DOHH2 (cell line): ENCODE measurements around the gene ELMOD3.
"Not testable (repeated sequence)": the region's sequence is repeated elsewhere in the genome, so short reads cannot be mapped to it uniquely, and the experiment has no call there.

Source experiments
- H3F3A ChIP-seq: fragments of 200-600 bp; sonication (generic), shearing (Covaris generic); 2 replicates; pipeline ENCODE4 v1.6.0; 2016; ENCODE audit warnings: antibody characterized with exemption, mild to moderate bottlenecking; ENCODE audit not compliant: control insufficient read depth, insufficient read depth
- H3K27ac ChIP-seq: fragments of 200-600 bp; sonication (generic); 2 replicates; pipeline ENCODE4 v1.5.1; 2014; ENCODE audit warnings: low read depth, mild to moderate bottlenecking, low read length, moderate library complexity
- H3K27me3 ChIP-seq: fragments of 200-600 bp; sonication (generic); 2 replicates; pipeline ENCODE4 v1.6.1; 2014; ENCODE audit warnings: mild to moderate bottlenecking, low read length, mixed read lengths; ENCODE audit not compliant: control insufficient read depth
- H3K36me3 ChIP-seq: fragments of 200-600 bp; sonication (generic); 2 replicates; pipeline ENCODE4 v1.6.1; 2014; ENCODE audit warnings: mild to moderate bottlenecking, low read length, moderate library complexity, mixed read lengths; ENCODE audit not compliant: control insufficient read depth
- H3K4me1 ChIP-seq: fragments of 200-600 bp; sonication (generic); 2 replicates; pipeline ENCODE4 v1.6.1; 2014; ENCODE audit warnings: mild to moderate bottlenecking, low read length, mixed read lengths; ENCODE audit not compliant: control insufficient read depth
- H3K4me2 ChIP-seq: fragments of 200-600 bp; sonication (generic); 2 replicates; pipeline ENCODE4 v1.6.0; 2014; ENCODE audit warnings: mild to moderate bottlenecking, low read length, moderate library complexity
- H3K4me3 ChIP-seq: fragments of 200-600 bp; sonication (generic); 2 replicates; pipeline ENCODE4 v1.5.1; 2014; ENCODE audit warnings: mild to moderate bottlenecking, low read length, mixed read lengths
- H3K79me2 ChIP-seq: fragments of 200-600 bp; sonication (generic); 2 replicates; pipeline ENCODE4 v1.6.1; 2014; ENCODE audit warnings: mild to moderate bottlenecking, low read length, mixed read lengths; ENCODE audit not compliant: control insufficient read depth
- H3K9me2 ChIP-seq: fragments of 200-600 bp; sonication (generic); replicated peaks from 2 replicates; pipeline ENCODE4 v1.6.1; 2014; ENCODE audit warnings: mild to moderate bottlenecking, low read length, mixed read lengths; ENCODE audit not compliant: control insufficient read depth
- H3K9me3 ChIP-seq: fragments of 200-600 bp; sonication (generic); 2 replicates; pipeline ENCODE4 v1.6.1; 2014; ENCODE audit warnings: antibody characterized with exemption, low read length, mixed read lengths; ENCODE audit not compliant: control insufficient read depth, insufficient read depth
- H4K20me1 ChIP-seq: fragments of 200-600 bp; sonication (generic); 2 replicates; pipeline ENCODE4 v1.6.0; 2014; ENCODE audit warnings: low read depth, mild to moderate bottlenecking, antibody characterized with exemption, low read length, moderate library complexity; ENCODE audit not compliant: control insufficient read depth, insufficient read depth
- CTCF ChIP-seq: fragments of 200-600 bp; sonication (generic); IDR thresholded peaks from one replicate; pipeline ENCODE4 v1.5.1; 2014; ENCODE audit warnings: antibody characterized with exemption, mild to moderate bottlenecking, low read depth, low read length; ENCODE audit not compliant: poor library complexity, severe bottlenecking
- EZH2phosphoT487 ChIP-seq: fragments of 200-600 bp; sonication (generic); IDR thresholded peaks from 2 replicates; pipeline ENCODE4 v1.6.1; 2017; ENCODE audit warnings: borderline replicate concordance, mild to moderate bottlenecking, antibody characterized with exemption, low read length, moderate library complexity, mixed read lengths

ELMOD3 gene

GRCh38 chr2:85327822-85328617 lies 26.5 kb upstream of the ELMOD3 start, which contains the start of gene TGOLN2:
Gene TGOLN2, minus strand, starts transcription at chr2:85327989. Its CDS starts 27 bp downstream, at chr2:85327962.
- H3F3A ChIP-seq: no peaks in the 10 kb centered on the region
- H3K36me3 ChIP-seq: peaks cover 51% of the 10 kb centered on the region
- H3K9me2 ChIP-seq: no peaks in the 10 kb centered on the region
- peak within 1 kb of the TSS; percentile 83 for H3K27ac ChIP-seq
- H3K4me1 ChIP-seq: peaks cover 39% of the 10 kb centered on the region
- no peak for TF ChIP-seq CTCF
- TF ChIP-seq EZH2phosphoT487: no peak
- H3K4me2 ChIP-seq: peak within 1 kb of the TSS; percentile 92
- peaks cover 25% of the 10 kb centered on the region for H4K20me1 ChIP-seq
- peaks cover 58% of the 10 kb centered on the region for H3K79me2 ChIP-seq
- peak within 1 kb of the TSS; percentile 83 for H3K4me3 ChIP-seq
- no peaks in the 10 kb centered on the region for H3K9me3 ChIP-seq
- no peaks in the 10 kb centered on the region for H3K27me3 ChIP-seq

- H3K9me2 ChIP-seq: no peaks in the 10 kb centered on the region
- H3F3A ChIP-seq: no peaks in the 10 kb centered on the region
- TF ChIP-seq CTCF (no peak), EZH2phosphoT487 (no peak)
- peaks cover 34% of the 10 kb centered on the region for H3K4me1 ChIP-seq
- no peaks in the 10 kb centered on the region for H3K27me3 ChIP-seq
- peaks cover 46% of the 10 kb centered on the region for H3K79me2 ChIP-seq
- peak overlapping the region; percentile 92 for H3K4me2 ChIP-seq
- H3K27ac ChIP-seq: no peak overlapping the region
- H3K4me3 ChIP-seq: peak overlapping the region; percentile 83
- H3K36me3 ChIP-seq: peaks cover 39% of the 10 kb centered on the region
- no peaks in the 10 kb centered on the region for H3K9me3 ChIP-seq
- peaks cover 20% of the 10 kb centered on the region for H4K20me1 ChIP-seq
Observed at GRCh38 chr2:85329181-85329651, 25.4 kb upstream of the ELMOD3 start.

- not testable (repeated sequence) for H3K4me3 ChIP-seq, H3K27ac ChIP-seq, H3K9me3 ChIP-seq, H3F3A ChIP-seq, H3K9me2 ChIP-seq, H3K27me3 ChIP-seq
- Histone ChIP-seq H3K36me3 (peaks cover 34% of the 10 kb centered on the region), H3K79me2 (peaks cover 41% of the 10 kb centered on the region), H3K4me1 (peaks cover 31% of the 10 kb centered on the region), H4K20me1 (peaks cover 17% of the 10 kb centered on the region), H3K4me2 (peak overlapping the region; percentile 92; the same call in 1 of the 2 replicates)
Observed at GRCh38 chr2:85329701-85330100, 24.9 kb upstream of the ELMOD3 start.
